HG03558 (cell line): Measurements from ENCODE around the gene MTMR3.

ENCODE experiments used
- ATAC-seq: cut with Tn5 transposase; IDR thresholded peaks from one replicate; pipeline ENCODE4 v1.9.1; 2021; ENCODE audit warnings: moderate number of reproducible peaks; ENCODE audit not compliant: unreplicated experiment; ENCODE audit errors: extremely low read depth

The MTMR3 gene

DNA sequence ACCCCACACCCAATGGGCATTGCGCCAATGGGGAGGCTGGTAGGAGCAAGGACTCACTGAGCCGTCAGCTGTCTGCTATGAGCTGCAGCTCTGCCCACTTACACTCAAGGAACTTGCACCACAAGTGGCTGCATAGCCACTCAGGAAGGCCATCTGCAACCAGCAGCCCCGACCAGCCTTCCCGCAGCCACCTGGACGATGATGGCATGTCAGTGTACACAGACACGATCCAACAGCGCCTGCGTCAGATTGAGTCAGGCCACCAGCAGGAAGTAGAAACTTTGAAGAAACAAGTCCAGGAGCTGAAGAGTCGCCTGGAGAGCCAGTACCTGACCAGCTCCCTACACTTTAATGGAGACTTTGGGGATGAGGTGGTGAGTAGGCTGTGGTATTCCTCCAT is 137.5 kb downstream of the MTMR3 start:
- no peak for ATAC-seq

DNA sequence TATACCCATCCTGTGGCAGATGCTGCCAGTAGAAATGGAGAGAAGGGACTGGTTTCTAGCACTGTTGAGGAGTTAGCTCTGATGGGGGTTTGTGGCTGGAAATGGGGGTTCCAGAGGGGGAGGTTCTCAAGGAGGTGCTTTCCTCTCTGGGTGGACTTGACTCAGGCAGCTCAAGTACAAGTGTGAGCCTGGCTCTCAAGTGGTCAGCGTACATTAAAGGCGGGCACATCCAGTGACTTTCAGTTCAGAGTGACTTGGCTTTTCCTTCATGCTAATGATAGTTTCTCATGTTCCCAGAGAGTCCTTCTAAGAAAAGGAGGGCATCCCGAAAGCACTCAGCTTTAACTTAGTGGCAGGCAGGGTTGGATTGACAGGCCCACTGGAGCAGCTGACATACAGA is 138.4 kb downstream of the MTMR3 start:
- ATAC-seq = no peak

DNA sequence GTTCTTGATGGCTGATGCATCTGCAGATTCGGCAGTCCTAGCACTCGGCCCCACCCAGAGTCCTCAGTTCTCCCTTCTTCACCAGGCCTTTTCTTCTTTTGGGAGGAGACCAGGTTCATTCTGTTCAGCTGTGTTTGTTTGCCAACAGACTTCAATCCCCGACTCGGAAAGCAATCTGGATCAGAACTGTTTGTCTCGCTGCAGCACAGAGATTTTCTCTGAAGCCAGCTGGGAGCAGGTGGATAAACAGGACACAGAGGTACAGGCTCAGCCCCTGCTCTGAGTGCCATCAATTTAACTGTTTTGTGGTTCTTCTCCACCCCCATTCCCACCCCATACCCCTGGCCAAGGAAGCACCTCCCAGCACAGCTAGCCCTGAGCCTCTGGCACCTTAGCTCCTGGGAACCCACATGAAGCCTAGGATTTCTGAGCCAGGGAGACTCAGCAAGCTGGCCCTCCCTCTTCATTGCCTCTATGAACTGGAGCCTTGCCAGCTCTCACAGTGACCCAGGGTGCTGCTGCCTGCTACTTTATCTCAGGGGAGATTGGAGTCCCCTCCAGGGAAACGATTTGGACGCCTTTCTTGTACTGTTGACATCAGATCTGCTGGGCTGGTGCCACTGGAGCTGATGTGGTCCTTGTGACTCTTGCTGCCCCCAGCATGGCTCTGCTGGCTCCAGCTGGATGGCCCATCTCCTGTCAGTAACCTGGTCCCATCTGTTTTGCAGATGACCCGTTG is 139.1 kb downstream of the MTMR3 start:
- no peak for ATAC-seq

DNA sequence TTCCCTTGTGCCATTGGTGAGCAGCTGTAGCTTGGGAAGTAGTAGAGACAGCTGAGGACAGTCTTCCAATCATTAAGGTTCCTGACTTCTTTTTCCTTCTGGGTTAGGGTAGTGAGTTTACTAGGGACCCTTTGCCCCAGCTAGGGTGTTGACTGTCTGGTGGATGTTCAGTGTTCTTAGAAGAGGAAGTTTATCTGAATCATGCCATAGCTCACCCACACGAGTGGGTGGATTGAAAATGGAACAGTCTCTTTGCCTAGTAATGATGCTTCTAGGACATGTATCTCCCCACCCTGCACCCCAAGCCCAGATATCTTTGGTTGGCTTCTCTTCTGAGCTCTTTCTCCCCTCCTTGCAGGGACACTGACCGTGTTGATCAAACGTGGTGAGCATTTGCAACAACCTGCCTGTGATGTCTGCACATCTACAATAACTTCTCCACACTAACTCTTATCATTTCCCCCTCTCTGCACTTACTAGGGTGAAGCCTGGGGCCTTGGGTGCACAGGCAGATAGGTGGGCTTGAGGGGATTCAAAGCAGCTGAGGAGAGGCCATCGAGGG is 140.2 kb downstream of the MTMR3 start:
- no peak for ATAC-seq

DNA sequence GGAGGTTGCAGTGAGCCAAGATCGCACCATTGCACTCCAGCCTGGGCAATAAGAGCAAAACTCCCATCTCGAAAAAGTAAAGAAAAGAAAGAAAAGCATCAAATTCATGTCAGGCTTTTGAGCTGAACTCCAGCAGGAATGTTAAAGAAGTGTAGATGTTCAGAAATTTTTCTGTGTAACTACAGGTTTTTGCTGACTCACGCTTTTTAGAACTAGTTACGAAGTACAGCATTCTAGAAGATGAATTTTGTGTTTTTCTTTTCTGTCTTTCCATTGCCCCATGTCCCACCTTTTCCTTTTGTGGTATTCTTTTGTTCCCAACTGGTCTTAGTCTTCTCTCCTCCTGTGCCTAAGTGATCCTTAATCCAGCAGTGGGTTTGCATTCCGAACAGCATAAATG is 141.3 kb downstream of the MTMR3 start:
- no peak for ATAC-seq

DNA sequence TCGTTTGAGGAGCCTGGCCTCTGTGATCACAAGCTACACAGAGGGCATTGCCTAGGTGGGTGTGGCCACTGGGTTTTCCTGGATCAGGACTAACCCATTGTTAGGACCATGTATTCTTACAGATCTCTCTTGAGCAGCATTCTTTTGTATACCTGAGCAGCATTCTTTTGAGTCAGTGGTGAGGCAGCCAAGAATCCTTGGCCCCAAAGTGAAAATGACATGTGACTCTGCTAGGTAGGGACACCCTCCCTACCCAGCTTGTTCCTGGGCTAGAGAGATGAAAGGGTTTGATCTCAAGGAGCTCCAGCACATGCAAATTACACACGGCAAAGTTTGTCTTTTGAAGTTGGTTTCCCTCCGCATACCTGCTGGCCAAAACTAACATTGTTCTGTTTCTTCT is 142.2 kb downstream of the MTMR3 start:
- no peak for ATAC-seq

DNA sequence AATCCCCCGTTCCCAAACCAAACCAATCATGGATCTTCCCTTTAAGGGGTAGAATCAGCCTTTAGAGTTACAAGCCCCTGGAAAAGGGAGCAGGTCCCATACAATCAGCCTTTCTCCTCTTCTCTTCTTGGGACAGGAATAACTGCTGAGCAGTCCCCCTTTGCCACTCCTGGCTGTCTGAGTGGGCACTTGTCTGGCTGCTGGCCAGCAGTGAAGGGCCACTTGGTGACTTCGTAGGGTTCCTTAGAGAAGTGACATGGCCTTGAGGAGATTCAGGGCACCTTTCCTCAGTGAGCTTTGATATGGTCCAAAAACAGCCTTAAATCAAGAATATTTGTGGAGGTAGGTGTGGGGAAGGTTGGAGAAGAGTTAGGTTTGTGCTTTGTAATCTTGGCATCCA is 143.8 kb downstream of the MTMR3 start:
- no peak for ATAC-seq

DNA sequence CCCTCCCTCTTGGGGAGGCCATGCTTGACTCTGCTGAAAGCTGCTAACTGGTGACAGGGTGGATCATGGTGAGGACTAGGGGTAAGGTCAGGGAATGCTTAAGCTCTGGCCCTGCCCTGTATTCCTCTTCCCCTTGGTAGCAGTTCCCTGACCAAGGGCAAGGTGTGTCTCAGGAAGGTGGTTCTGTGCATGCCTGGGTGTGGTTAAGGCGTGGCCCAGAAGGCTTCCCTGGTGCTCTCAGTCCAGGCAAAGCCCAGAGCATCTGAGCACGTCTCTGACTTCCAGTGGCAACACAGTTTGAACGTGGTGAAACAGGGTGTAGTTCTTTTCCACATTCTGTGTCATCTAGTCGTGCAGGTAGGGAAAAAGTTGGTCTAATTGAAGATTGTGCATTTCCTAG is 144.2 kb downstream of the MTMR3 start:
- ATAC-seq = no peak

DNA sequence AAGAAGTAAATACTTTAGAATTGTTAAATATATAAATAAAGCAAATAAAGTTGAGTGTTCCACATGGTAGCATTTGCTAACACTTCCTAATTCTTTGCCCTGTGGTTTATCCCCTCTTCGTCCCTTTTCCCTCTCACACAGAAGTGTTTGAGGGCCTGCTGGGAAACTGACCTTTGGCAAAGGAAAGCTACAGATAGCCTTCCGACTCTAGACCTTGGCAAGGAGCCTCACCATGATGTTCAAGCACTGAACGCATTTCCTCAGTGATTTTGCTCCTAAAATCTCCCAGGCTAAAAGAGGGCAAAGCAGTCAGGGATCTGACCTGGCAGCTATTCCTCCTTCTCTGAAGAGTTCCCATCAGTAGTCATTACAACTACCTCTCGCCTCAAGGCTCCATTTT is 144.8 kb downstream of the MTMR3 start:
- no peak for ATAC-seq

DNA sequence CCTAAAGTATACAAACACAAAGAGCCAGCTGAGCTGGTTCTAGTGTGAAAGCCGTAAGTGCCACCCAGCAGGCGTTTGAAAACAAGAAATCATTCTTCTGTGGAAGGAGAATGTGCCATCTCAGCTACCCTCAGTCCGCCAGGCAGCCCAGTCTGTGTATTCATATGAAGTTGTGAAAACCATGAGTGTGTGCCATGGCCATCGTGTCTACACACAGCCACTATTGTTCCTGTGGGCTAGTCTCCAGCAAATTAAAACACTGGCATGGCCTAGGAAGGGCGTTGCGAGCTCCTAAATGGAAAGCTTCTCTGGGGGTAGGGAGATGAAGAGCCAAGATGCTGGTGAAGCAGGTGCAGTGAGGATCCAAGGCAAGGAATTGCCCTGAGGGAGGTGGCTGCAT is 145.8 kb downstream of the MTMR3 start:
- no peak for ATAC-seq

DNA sequence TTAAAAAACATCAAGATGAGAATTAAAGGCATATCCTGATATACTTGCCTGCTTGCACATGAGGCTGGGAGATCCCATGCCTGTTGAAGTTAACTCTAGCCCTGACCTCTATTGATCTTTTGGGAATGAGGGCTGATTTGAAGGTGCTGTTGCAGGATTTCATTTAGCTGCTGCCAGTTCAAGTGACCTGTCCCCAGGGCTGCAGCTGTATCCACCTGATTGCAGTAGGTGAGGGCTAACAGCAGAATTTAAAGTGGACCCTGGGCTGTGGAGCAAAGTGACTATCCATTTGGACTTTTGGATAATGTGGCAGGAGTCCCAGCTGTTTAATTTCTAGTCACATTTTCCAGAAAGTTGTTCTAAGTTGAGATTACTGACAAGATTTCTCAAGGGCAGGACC is 146.5 kb downstream of the MTMR3 start:
- ATAC-seq = no peak

DNA sequence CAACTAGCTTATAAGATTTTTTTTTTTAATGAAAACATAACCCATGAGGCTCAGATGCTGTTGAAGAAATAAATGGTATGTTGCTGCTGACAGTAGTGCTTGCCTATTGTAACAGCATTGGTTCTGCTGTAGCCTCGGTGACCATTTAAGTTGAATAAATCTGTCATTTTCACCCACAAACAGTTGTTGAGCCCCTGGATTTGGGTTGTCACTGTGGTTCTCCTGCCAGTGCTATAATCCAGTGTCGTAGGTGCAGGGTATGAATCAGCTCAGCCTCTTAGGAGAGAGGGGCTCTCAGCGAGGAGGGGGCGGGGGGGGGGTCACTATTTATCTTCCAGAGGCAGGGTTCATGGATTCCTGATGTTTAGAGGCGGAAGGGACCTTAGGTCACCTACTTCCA is 147.4 kb downstream of the MTMR3 start:
- no peak for ATAC-seq

DNA sequence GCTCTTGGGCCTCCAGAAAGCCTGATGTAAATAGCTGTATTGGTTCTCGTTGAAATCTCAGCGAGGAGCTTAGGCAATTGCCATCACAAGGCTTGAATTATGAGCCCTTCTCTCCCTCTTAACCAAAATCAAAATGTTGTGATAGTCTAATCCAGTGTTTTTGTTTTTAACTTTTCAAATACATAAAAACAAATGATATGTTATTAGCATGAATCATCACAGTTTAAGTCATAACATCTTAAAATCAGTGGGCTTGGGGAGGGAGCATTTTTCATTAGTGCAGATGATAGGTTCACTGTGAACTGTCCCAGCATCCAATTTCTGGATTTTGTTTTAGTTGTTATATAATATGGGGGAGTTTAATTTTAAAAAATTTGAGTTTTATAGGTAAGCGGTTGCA is 148.4 kb downstream of the MTMR3 start:
- ATAC-seq = no peak

DNA sequence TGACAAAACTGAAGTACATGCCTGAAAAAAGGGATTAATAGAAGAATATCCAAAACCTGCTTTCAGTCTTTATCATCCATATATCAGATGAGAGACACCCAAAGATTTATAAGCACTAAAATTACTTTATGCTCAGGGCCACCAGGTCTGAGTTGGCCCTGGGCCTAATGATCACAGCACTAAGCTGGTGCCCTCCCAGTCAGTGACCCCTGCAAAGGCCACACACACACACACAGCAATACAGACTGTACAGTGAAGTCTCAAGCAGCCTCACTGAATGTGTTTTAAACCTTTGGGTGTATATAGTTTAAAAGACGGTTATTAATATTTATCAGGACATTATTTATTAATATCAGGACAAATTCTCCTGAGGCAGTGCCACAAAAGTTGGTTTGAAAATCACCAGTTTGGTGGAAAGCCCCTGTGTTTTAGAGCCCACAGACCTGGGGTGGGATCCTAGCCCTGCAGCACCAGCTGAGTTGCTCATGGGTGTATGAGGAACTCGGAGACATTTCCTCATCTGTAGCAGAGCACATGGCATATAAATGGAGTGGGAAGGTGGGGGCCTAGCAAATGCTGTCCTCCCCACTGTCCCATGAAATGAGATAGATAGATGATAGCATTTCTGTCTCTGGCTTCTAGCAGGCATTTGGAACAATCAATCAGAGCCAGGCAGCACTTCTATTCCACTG is 148.9 kb downstream of the MTMR3 start:
- no peak for ATAC-seq

DNA sequence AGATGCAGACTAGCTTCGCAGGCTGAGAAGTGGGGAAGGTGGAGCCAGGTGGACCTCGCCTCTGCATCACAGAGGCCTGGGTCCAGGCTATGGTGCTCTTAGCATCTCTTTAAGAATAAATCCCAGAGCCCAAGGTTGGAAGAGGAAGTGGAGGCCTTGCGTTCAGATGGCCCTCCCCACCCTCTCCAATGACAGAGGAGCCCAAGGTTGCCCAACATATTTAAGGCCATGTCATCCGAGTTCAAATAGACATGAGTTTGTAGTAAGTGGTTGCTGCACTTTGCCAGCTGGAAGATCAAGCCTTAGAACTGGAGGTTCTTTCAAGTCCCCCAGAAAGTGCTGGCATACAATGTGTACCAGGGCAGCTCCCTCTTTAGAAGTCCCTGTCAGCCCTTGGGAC is 150.2 kb downstream of the MTMR3 start:
- no peak for ATAC-seq

DNA sequence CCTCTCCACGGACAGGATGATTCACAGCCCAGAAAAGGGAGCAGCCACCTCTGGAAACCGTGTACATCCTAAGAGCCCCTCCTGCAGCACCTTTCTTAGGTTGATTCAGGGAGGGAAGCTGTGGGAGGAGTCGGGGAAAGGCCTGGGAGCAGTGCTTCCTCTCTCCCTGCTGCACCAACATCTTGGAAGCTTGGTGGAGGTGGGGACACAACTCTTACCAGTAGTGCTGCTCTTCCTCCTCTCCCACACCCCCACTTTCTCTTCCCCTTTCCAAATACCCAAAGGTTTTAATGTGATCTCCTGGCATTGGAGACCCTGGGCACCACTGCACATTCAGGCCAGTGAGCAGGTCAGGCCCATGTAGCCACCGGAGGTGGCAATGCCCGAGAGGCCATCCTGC is 150.9 kb downstream of the MTMR3 start:
- no peak for ATAC-seq

DNA sequence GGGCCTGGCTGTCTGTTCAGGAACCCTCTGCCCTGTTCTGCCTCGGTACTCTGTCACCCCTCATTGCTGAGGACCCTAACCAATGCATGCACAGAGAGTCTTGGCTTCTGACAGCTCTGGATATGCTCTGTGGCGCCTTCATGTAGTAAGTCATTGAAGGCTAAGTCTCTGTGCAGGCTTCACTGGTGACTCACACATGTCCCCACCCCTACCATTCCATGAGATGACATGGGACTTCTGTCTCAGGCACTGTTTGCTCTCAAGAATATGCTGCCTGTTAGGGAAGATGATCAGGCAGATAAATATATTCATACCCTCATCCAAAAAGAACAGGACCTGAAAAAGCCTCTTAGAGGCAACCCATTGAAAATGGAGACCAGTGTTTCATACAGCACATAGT is 153.7 kb downstream of the MTMR3 start:
- ATAC-seq = no peak

DNA sequence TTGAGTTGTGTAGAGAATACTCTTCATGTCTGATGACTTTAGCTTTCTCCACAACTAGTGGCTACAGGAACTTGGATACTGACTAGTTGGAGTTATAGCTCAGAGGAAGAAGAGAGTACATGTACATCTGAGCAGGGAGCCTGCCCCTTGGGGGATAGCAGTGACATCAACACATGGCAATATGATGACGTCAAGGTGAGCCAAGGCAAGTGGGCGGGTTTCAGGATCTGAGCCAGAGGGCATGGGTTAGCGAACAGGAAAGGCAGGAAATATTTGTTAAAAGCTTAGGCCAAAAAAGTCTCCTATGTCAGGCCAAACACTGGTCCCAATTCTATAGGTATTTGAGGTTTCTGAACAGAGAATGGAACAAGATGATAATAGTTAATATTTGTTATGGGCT is 155.2 kb downstream of the MTMR3 start:
- no peak for ATAC-seq

DNA sequence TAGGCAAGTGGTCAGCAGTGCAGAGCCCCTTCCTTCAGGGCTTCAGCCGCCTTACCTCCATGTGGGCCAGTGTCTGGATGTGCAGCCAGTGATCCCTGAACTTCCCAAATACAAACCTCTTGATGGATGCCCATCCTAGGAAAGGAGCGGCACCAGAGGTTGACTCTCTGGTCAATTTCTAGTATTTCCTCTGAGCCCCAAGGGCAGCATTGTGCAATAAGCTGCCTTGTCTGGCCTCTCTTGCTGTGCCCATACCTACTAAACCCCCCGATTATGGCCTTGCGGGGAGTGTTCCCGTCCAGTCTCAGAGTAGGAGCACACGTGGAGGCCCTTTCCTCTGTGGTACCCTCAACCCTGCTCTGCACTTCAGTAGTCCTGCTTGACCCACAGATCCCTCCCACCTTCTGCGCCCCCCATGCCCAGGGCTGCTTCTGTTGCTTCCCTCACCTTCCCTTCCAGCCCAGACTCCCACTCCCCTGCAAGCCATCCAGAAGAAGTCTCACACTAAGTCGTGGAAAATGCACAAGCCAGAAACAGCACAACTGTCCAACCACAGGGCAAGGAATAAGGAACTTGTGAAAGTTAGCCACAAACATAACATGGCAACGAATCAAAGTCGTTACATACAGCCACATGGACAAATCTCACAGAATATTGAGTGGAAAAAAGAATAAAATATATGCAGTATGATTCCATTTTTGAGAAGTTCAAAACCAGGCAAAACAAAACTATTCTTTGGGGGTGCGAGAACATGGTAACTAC is 157.7 kb downstream of the MTMR3 start:
- no peak for ATAC-seq

DNA sequence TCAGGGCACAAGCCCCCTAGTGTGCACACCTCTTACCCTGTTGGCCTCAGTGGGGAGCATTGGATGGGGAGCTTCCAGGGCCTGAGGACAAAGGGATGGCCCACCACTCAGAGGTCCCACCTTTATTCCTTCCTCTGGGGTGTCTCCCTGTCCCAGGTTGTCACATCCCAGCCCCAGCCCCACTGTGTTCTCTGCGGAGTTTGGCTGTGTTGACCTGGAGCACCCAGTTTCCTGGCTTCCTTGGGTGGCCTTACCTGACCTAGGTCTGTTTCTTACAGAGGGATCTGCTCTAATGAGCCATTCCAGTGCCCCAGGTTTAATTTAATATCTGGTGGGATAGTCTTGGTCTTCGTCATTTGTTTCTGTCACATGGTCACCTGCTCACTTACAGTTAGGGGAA is 158.5 kb downstream of the MTMR3 start:
- no peak for ATAC-seq

DNA sequence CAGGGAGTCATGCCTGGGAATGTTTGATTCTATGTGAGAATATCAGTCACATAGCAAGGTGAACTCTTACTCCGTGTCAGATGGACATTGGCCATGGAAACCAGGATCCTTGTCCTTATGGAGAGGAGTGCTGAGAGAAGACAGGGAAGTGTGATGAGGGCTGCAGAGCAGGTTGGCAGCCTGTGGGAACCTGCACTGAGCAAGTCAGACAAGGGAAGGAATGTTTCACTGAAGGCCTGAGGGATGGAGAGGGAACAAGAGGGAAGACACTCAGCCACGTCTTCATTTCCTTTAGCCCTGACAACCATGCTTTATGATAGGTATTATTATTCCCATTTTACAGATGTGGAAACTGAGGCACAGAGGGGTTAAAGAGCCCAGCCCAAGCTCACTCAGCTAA is 158.9 kb downstream of the MTMR3 start:
- ATAC-seq = no peak
